HEK293 (cell line): ENCODE results near the gene ZNF319.

Experiments used
- CTCF ChIA-PET: fragments of 350-600 bp; formaldehyde crosslinking; extraction: SDS; loops from one replicate; lab custom pipeline; 2021; ENCODE audit warnings: antibody characterized with exemption; lab: Yijun Ruan, JAX
- POLR2A ChIA-PET: fragments of 300-600 bp; formaldehyde crosslinking; extraction: SDS; loops from one replicate; lab custom pipeline; 2020; ENCODE audit warnings: antibody characterized with exemption, inconsistent platforms; lab: Yijun Ruan, JAX
- H3K27ac ChIP-seq: fragments of 200-500 bp; sonication (Bioruptor generic); 2 replicates; pipeline ENCODE4 v1.5.1; 2014; ENCODE audit warnings: low read depth, low read length, control low read depth, inconsistent platforms; ENCODE audit errors: extremely low read depth
- H3K36me3 ChIP-seq, 2 experiments: fragments of 200-500 bp in 1 of 2; sonication (Bioruptor generic) in 1 of 2; 1 replicate in 1 of 2; 2 replicates in 1 of 2; pipeline ENCODE4 v1.5.1; 2014 to 2017; ENCODE audit warnings: inconsistent platforms in 2 of 2, low read length in 2 of 2; ENCODE audit not compliant: control insufficient read depth in 2 of 2, insufficient read depth in 1 of 2
- H3K4me1 ChIP-seq: fragments of 200-500 bp; sonication (Bioruptor generic); 2 replicates; pipeline ENCODE4 v1.5.1; 2014; ENCODE audit warnings: mild to moderate bottlenecking, low read length, inconsistent platforms; ENCODE audit not compliant: control insufficient read depth, insufficient read depth
- H3K4me3 ChIP-seq: 2 replicates; pipeline ENCODE4 v1.5.1; 2011; ENCODE audit warnings: low read depth, mild to moderate bottlenecking, control low read depth, low read length, moderate library complexity
- H3K9me3 ChIP-seq: fragments of 200-500 bp; sonication (Bioruptor generic); 2 replicates; pipeline ENCODE4 v1.5.1; 2014; ENCODE audit warnings: low read depth, low read length, inconsistent platforms; ENCODE audit not compliant: control insufficient read depth, insufficient read depth
- GLIS1 ChIP-seq: fragments of 450-650 bp; formaldehyde crosslinking; IDR thresholded peaks from 2 replicates; pipeline ENCODE4 v1.5.1; 2016; ENCODE audit warnings: missing biosample characterization, missing genetic modification characterization
- HIC1 ChIP-seq: fragments of 450-650 bp; formaldehyde crosslinking; IDR thresholded peaks from 2 replicates; pipeline ENCODE4 v1.5.1; 2016; ENCODE audit warnings: missing biosample characterization, missing genetic modification characterization
- KLF1 ChIP-seq: fragments of 450-650 bp; formaldehyde crosslinking; IDR thresholded peaks from 2 replicates; pipeline ENCODE4 v1.5.1; 2016; ENCODE audit warnings: missing biosample characterization, missing genetic modification characterization
- KLF17 ChIP-seq: fragments of 450-650 bp; formaldehyde crosslinking; IDR thresholded peaks from 2 replicates; pipeline ENCODE4 v1.5.1; 2016; ENCODE audit warnings: missing biosample characterization, missing genetic modification characterization
- KLF7 ChIP-seq: fragments of 450-650 bp; formaldehyde crosslinking; IDR thresholded peaks from 2 replicates; pipeline ENCODE4 v1.5.1; 2016; ENCODE audit warnings: missing biosample characterization, missing genetic modification characterization, borderline replicate concordance
- KLF9 ChIP-seq: fragments of 450-650 bp; formaldehyde crosslinking; IDR thresholded peaks from 2 replicates; pipeline ENCODE4 v1.5.1; 2016; ENCODE audit warnings: missing biosample characterization, missing genetic modification characterization, low read depth
- MYNN ChIP-seq: fragments of 450-650 bp; formaldehyde crosslinking; IDR thresholded peaks from 2 replicates; pipeline ENCODE4 v1.5.1; 2016; ENCODE audit warnings: missing biosample characterization, missing genetic modification characterization, borderline replicate concordance
- SCRT1 ChIP-seq: fragments of 450-650 bp; formaldehyde crosslinking; IDR thresholded peaks from 2 replicates; pipeline ENCODE4 v1.5.1; 2016; ENCODE audit warnings: missing biosample characterization, missing genetic modification characterization, borderline replicate concordance
- SCRT2 ChIP-seq: fragments of 450-650 bp; formaldehyde crosslinking; IDR thresholded peaks from 2 replicates; pipeline ENCODE4 v1.5.1; 2016; ENCODE audit warnings: missing biosample characterization, missing genetic modification characterization
- YY1 ChIP-seq: fragments of 450-650 bp; formaldehyde crosslinking; IDR thresholded peaks from 2 replicates; pipeline ENCODE4 v1.5.1; 2018; ENCODE audit warnings: missing biosample characterization, missing genetic modification characterization
- ZBTB1 ChIP-seq: fragments of 450-650 bp; formaldehyde crosslinking; IDR thresholded peaks from 2 replicates; pipeline ENCODE4 v1.5.1; 2016; ENCODE audit warnings: missing biosample characterization, missing genetic modification characterization
- ZBTB20 ChIP-seq: fragments of 450-650 bp; formaldehyde crosslinking; IDR thresholded peaks from 2 replicates; pipeline ENCODE4 v1.5.1; 2016; ENCODE audit warnings: missing biosample characterization, missing genetic modification characterization
- ZBTB44 ChIP-seq: fragments of 450-650 bp; IDR thresholded peaks from 2 replicates; pipeline ENCODE4 v1.5.1; 2018; ENCODE audit warnings: missing biosample characterization, mild to moderate bottlenecking, missing genetic modification characterization
- ZFHX2 ChIP-seq: fragments of 450-650 bp; formaldehyde crosslinking; conservative IDR thresholded peaks from 2 replicates; pipeline ENCODE4 v1.5.1; 2016; ENCODE audit warnings: missing biosample characterization, missing genetic modification characterization
- ZIC2 ChIP-seq: fragments of 450-650 bp; formaldehyde crosslinking; IDR thresholded peaks from 2 replicates; pipeline ENCODE4 v1.5.1; 2016; ENCODE audit warnings: missing biosample characterization, missing genetic modification characterization
- ZNF146 ChIP-seq: fragments of 450-650 bp; formaldehyde crosslinking; IDR thresholded peaks from 2 replicates; pipeline ENCODE4 v1.5.1; 2016; ENCODE audit warnings: missing biosample characterization, missing genetic modification characterization
- ZNF157 ChIP-seq: fragments of 450-650 bp; formaldehyde crosslinking; IDR thresholded peaks from 2 replicates; pipeline ENCODE4 v1.5.1; 2016; ENCODE audit warnings: missing biosample characterization, missing genetic modification characterization
- ZNF223 ChIP-seq: fragments of 450-650 bp; formaldehyde crosslinking; IDR thresholded peaks from 2 replicates; pipeline ENCODE4 v1.5.1; 2016; ENCODE audit warnings: missing biosample characterization, missing genetic modification characterization
- ZNF23 ChIP-seq: fragments of 450-650 bp; formaldehyde crosslinking; IDR thresholded peaks from 2 replicates; pipeline ENCODE4 v1.5.1; 2016; ENCODE audit warnings: missing biosample characterization, missing genetic modification characterization, borderline replicate concordance
- ZNF416 ChIP-seq: fragments of 450-650 bp; formaldehyde crosslinking; IDR thresholded peaks from 2 replicates; pipeline ENCODE4 v1.5.1; 2016; ENCODE audit warnings: missing biosample characterization, missing genetic modification characterization
- ZNF423 ChIP-seq: fragments of 450-650 bp; formaldehyde crosslinking; IDR thresholded peaks from 2 replicates; pipeline ENCODE4 v1.5.1; 2016; ENCODE audit warnings: missing biosample characterization, missing genetic modification characterization
- ZNF426 ChIP-seq: fragments of 450-650 bp; formaldehyde crosslinking; IDR thresholded peaks from 2 replicates; pipeline ENCODE4 v1.5.1; 2017; ENCODE audit warnings: missing biosample characterization, missing genetic modification characterization, mild to moderate bottlenecking, inconsistent platforms, moderate library complexity
- ZNF449 ChIP-seq: fragments of 450-650 bp; formaldehyde crosslinking; IDR thresholded peaks from 2 replicates; pipeline ENCODE4 v1.5.1; 2017; ENCODE audit warnings: missing biosample characterization, mild to moderate bottlenecking, missing genetic modification characterization, moderate library complexity
- ZNF501 ChIP-seq: fragments of 450-650 bp; formaldehyde crosslinking; IDR thresholded peaks from 2 replicates; pipeline ENCODE4 v1.5.1; 2016; ENCODE audit warnings: missing biosample characterization, missing genetic modification characterization
- ZNF510 ChIP-seq: fragments of 450-650 bp; formaldehyde crosslinking; IDR thresholded peaks from 2 replicates; pipeline ENCODE4 v1.5.1; 2018; ENCODE audit warnings: mild to moderate bottlenecking, missing genetic modification characterization, missing biosample characterization; ENCODE audit not compliant: insufficient replicate concordance
- ZNF596 ChIP-seq: fragments of 450-650 bp; IDR thresholded peaks from 2 replicates; pipeline ENCODE4 v1.5.0; 2018; ENCODE audit warnings: missing biosample characterization, mild to moderate bottlenecking, missing genetic modification characterization, moderate library complexity
- ZNF664 ChIP-seq: fragments of 450-650 bp; formaldehyde crosslinking; IDR thresholded peaks from 2 replicates; pipeline ENCODE4 v1.5.1; 2016; ENCODE audit warnings: missing biosample characterization, missing genetic modification characterization

The ZNF319 gene

GRCh38 chr16:58041628-58041955 is 41.1 kb upstream of the ZNF319 start:
- Histone ChIP-seq H3K4me1 (no peaks in the 10 kb centered on the region), H3K27ac (no peak overlapping the region), H3K9me3 (no peaks in the 10 kb centered on the region)
- ChIA-PET POLR2A (no interaction called here), CTCF (no interaction called here)
- no peak for TF ChIP-seq ZNF510 (tag by site-specific recombination)
- TF ChIP-seq ZIC2 = no peak
- TF ChIP-seq ZNF426 (tag by site-specific recombination) = no peak
- no peak for TF ChIP-seq ZBTB1 (tag by site-specific recombination)
- TF ChIP-seq ZNF157 (tag by site-specific recombination) = no peak
- TF ChIP-seq YY1 = no peak
- TF ChIP-seq ZNF416 = no peak
- TF ChIP-seq GLIS1 (tag by site-specific recombination) = no peak
- TF ChIP-seq KLF17 (tag by site-specific recombination) = no peak
- TF ChIP-seq KLF1 (tag by site-specific recombination) = no peak
- TF ChIP-seq, all 188 proteins: peak for 0
- Histone ChIP-seq H3K4me3 (no peak overlapping the region), H3K36me3 (peaks cover 0 to 48% of the 10 kb centered on the region in 2 experiments; a peak in 1 of 3 replicates)

GRCh38 chr16:58040945-58041627 is 40.6 kb upstream of the ZNF319 start:
- TF ChIP-seq ZBTB20 (tag by site-specific recombination) (no peak), ZNF223 (tag by site-specific recombination) (no peak), SCRT1 (tag by site-specific recombination) (no peak), ZNF146 (no peak), ZNF501 (tag by site-specific recombination) (no peak), ZNF426 (tag by site-specific recombination) (no peak)
- CTCF ChIA-PET = interaction anchor here (0.8 kb wide), 1 partner anchor 43 kb away, joined by 5 read pairs; no protein-coding TSS in a partner anchor
- no peaks in the 10 kb centered on the region for H3K4me1 ChIP-seq
- POLR2A ChIA-PET = no interaction called here
- H3K9me3 ChIP-seq = no peaks in the 10 kb centered on the region
- peaks cover 0 to 48% of the 10 kb centered on the region in 2 experiments; a peak in 1 of 3 replicates for H3K36me3 ChIP-seq
- no peak overlapping the region for H3K4me3 ChIP-seq
- no peak overlapping the region for H3K27ac ChIP-seq

- TF ChIP-seq ZBTB20 (tag by site-specific recombination) (no peak), KLF9 (tag by site-specific recombination) (no peak), ZFHX2 (no peak), SCRT2 (tag by site-specific recombination) (no peak), ZNF23 (no peak), ZNF449 (tag by site-specific recombination) (no peak), ZNF596 (tag by site-specific recombination) (no peak), ZNF664 (tag by site-specific recombination) (no peak), ZBTB44 (no peak), KLF7 (tag by site-specific recombination) (no peak), HIC1 (tag by site-specific recombination) (no peak), ZNF423 (no peak), MYNN (no peak)
- H3K9me3 ChIP-seq = no peaks in the 10 kb centered on the region
- H3K36me3 ChIP-seq = peaks cover 0 to 48% of the 10 kb centered on the region in 2 experiments; a peak in 1 of 3 replicates
- ChIA-PET CTCF (interaction anchor here (0.8 kb wide), 1 partner anchor 42 kb away, joined by 5 read pairs; no protein-coding TSS in a partner anchor), POLR2A (no interaction called here)
- no peak overlapping the region for H3K27ac ChIP-seq
- no peaks in the 10 kb centered on the region for H3K4me1 ChIP-seq
- no peak overlapping the region for H3K4me3 ChIP-seq
Measured at GRCh38 chr16:58040496-58040846, 40.0 kb upstream of the ZNF319 start.
